Effector CD4-positive, alpha-beta T cell (primary cell): Measurements from ENCODE around the gene CLDN5.
"Not testable (repeated sequence)": the region's sequence is repeated elsewhere in the genome, so short reads cannot be mapped to it uniquely, and the experiment has no call there.

Experiments used
- DNase-seq: peaks from one replicate; pipeline ENCODE4 v3.0.0-alpha.2; 2020

Gene CLDN5

DNA sequence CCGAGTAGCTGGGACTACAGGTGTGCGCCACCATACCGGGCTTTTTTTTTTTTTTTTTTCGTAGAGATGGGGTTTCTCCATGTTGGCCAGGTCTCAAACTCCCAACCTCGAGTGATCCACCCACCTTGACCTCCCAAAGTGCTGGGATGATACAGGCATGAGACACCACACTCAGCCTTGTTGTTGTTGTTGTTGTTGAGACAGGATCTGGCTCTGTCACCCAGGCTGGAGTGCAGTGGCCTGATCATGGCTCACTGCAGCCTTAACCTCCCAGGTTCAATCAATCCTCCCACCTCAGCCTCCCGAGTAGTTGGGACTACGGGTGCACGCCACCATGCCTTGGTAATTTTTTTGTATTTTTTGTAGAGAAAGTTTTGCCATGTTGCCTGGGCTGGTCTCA is 23.4 kb upstream of the CLDN5 start:
- no peak for DNase-seq

DNA sequence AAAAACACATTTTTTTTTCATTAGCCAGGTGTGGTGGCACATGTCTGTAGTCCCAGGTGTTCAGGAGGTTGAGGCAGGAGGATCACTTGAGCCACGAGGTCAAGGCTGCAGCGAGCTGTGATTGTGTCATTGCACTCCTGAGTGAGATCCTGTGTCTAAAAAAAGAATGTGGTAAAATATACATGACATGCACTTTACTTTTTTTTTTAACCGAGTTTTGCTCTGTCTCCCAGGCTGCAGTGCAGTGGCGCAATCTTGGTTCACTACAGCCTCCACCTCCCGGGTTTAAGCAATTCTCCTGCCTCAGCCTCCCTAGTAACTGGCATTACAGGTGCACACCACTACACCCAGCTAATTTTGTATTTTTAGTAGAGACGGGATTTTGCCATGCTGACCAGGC is 22.5 kb upstream of the CLDN5 start:
- no peak for DNase-seq

DNA sequence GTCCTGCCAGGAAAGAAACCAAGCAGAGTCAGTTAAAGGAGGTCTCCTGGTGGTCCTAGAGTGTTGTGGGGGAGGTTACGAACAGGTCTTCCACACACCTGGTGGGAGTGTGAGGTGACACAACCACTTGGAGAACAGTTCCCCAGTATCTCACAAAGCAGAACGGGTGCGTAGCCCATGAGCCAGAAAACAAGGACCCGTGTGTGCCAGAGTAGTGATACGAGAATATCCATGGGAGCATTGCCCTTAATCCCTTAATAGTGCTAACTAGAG is 21.7 kb upstream of the CLDN5 start:
- DNase-seq: no peak

DNA sequence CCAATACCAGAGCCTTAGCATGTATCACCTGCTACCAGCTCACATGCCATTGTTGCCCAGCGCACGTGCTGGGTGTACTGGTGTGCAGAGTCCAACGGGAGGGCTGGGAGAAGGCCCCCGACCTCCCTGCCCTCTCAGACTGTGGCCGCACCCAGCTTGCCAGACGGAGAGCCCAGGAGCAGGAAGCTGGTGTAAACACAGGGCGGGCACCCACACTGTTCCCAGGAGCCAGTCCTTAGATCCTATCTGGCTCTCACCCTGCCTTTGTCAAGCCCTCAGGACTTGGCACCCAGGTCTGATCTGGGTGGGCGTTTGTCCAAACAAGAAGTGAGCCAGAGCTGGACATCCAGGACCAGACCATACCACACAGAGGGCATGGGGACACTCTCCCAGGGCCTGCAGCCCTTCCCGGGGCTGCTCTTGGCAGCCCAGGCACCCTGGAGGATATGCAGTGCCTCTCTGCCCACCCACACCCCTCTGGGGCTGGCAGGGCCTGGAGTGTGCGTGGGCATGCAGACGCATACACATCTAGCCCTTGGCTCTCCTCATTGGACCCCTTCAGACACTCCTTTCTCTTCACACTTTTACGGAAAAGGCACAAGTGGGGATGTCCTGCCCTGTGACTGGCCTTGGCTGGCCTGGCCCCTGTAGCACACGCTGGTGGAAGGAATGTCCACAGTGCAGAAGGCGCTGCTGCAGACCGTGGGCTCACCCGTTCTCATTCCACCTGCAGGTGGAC is 19.9 kb upstream of the CLDN5 start:
- no peak for DNase-seq

DNA sequence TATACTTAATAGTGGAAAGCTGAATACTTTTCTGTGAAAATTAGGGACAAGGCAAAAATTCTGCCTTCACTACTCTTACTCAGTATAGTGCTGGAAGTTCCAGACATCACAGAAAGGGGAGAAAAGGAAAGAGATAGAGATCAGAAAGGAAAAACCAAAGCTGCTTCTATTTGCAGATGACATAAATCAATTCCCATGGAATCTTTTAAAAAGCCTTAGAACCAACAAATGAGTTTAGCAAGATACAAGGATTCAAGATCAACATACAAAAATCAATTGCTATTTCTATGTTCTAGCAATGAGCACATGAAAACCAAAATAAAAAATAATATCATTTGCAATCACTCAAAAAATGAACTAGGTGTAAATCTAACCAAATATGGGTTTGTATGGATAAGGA is 16.2 kb upstream of the CLDN5 start:
- DNase-seq: no peak

DNA sequence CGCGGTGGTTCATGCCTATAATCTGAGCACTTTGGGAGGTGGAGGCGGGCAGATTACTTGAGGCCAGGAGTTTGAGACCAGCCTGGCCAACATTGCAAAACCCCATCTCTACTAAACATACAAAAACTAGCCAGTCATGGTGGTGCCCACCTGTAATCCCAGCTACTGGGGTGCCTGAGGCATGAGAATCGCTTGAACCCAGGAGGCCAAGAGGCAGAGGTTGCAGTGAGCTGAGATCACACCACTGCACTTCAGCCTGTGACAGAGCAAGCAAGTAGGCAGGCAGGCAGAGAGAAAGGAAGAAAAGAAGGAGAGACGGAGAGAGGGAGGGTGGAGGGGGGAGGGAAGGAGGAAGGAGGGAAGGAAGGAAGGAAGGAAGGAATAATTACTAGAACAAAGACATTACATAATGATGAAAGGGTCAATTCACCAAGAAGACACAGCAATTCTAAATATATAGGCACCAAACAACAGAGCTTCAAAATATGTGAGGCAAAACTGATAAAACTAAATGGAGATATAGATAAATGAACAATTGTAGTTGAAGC is 13.8 kb upstream of the CLDN5 start:
- no peak for DNase-seq

DNA sequence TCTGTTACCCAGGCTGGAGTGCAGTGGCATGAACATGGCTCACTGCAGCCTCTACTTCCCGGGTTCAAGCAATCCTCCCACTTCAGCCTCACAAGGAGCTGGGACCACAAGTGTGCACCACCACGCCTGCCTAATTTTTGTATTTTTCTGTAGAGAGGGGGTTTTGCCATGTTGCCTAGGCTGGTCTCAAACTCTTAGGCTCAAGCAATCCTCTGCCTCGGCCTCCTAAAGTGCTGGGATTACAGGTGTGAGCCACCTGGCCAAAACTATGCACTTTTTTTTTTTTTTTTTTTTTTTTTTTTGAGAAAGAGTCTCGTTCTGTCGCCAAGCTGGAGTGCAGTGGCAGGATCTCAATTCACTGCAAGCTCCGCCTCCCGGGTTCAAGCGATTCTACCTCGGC is 12.4 kb upstream of the CLDN5 start:
- DNase-seq: no peak

DNA sequence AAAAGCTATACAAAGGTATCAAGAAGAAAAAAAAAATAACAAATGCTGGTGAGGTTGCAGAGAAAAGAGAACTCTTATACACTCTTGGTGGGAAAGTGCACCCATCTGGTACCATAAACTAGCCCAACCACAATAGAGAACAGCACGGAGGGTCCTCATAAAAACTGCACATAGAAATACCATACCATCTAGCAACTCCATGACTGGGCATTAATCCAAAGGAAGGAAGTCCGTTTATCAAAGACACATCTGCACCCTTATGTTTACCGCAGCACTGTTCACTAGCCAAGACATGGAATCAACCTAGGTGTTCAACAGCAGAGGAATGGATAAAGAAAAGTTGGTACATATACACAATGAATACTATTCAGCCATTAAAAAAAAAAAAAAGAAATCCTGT is 10.8 kb upstream of the CLDN5 start:
- DNase-seq: no peak

DNA sequence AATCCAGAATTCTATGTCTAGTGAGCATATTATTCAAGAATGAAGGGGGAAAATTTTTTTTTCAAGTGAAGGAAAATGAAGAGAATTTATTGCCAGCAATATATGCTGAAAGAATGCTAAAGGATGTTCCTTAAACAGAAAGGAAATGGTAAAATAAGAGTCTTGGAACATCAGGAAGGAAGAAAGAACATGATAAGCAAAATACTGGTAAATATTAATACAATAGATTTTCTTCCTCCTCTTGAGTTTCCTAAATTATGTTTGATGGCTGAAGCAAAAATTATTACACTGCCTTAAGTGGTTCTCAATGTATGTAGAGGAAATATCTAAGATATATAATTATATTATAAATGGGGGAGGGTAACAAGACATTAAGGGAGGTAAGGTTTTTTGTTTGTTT is 9.6 kb upstream of the CLDN5 start:
- no peak for DNase-seq

DNA sequence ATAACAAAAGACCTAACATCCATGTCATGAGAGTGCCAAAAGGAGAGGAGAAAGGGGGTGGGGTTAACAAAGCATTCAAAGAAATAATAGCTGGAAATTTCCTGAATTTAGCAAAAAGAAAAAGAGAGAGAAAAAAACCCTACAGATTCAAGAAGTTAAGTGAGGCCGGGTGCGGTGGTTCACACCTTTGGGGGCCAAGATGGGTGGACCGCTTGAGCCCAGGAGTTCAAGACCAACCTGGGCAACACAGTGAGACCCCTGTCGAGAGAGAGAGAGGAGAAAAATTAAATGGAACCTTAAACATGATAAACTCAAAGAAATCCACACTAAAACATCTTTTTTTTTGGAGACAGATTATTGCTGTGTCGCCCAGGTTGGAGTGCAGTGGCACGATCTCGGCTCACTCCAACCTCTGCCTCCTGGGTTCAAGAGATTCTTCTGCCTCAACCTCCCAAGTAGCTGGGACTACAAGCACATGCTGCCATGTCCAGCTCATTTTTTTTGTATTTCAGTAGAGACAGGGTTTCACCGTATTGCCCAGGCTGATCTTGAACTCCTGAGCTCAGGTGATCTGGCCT is 8.9 kb upstream of the CLDN5 start:
- DNase-seq: no peak

DNA sequence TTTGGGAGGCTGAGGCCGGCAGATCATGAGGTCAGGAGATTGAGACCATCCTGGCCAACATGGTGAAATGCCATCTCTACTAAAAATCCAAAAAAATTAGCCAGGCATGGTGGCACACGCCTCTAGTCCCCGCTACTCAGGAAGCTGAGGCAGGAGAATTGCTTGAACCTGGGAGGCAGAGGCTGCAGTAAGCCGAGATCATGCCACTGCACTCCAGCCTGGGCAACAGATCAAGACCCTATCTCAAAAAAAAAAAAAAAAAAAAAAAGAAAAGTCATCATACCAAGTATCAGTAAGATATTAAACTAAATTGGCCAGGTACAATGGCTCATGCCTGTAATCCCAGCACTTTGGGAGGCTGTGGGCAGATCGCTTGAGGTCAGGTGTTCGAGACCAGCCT is 7.1 kb upstream of the CLDN5 start:
- not testable (repeated sequence) for DNase-seq

DNA sequence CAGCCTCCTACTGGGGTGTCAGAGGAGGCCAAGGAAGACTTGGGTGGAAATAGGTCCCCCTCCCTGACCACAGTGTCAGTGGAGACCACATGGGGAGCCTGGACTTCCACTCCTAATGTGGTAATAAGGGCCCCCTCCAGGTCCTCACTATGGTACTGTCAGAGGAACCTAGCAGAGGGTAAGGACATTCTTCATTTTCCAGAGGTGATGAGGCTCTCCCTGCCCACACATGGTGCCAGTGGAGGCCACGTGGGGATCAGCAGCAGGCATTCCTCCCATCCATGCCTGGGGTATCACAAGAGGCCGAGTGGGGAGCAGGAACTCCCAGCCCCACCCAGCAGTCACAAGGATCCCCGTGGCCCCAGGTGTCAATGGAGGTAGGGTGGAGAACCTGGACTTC is 6.5 kb upstream of the CLDN5 start:
- no peak for DNase-seq

DNA sequence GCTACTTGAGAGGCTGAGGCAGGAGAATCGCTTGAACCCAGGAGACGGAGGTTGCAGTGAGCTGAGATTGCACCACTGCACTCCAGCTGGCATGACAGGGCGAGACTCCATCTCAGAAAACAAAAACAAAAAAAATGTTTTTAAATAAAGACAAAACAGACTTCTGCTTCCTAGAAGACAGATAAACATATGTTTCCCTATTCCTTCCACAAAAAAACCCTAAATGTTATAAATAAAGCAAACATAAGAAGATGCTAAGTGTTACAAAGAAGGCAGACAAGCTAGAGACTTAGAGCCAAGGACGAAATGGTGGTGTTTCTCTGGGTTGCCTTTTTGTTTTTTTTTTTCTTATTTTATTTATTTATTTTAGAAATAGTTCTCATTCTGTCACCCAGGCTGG is 5.6 kb upstream of the CLDN5 start:
- no peak for DNase-seq

DNA sequence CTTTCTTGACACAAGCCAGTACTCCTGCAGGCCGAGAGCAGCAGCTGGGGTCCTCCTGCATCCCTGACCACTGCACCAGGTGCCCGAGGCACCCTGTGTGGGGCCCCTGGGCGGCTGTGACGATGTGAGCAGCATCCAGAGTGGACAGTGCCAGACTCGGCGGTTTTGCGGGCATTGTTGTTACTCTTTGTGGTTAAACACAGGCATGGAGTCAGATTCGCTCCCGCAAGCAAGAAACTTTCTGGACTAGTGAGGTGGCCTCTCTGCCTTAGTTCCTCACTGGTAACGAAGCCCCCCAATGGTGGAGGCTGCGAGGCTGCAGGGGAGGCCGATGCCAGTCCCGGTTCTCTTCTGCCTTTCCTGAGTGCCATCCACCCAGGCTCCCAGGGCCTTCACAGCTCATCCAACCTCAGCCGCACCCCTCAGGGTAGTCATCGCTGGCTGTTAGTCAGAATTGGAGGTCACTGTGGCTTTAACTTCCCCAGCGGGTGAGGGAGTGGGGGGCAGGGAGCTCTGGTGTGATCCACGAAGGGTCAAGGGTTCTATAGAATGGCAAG is 3.7 kb upstream of the CLDN5 start:
- DNase-seq: no peak

DNA sequence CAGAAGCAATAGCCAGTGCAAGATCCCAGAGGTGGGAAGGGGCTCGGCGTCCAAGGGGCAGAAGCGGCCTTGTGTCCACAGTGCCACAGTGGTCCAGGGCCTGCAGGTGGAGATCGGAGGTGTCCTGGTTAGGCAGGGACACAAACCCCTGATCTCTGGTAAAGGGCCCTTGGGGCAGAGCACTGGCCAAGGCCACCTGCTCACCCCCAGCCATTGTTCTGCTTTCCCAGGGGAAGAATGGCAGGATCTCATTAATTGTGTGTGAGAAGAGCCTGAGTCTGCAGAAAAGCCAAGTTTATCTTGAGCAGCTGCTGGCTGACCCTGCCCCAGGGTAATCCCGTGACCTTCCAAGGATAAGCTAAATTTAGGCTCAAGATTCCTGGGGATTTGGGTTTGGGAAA is 3.1 kb upstream of the CLDN5 start:
- DNase-seq: no peak

DNA sequence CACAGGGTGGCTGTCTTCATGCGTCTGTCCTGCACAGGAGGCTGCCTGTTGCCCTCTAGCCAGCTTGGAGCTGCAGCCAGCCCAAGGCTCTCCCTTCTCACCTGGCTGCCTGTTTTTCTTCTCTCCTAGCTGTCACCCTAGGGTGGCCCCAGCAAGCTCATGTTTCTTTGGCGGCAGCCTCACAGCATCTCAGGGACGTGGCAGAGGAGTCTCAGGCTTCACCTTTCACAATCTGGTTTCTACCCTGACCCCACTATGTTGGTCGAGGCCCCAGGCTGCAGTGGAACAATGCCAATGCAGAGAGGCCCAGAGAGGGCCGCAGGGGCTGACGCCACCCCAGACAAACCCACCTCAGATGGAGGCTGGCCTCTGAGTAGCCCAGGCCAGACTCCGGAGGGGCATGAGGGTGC is 2.5 kb upstream of the CLDN5 start:
- no peak for DNase-seq

DNA sequence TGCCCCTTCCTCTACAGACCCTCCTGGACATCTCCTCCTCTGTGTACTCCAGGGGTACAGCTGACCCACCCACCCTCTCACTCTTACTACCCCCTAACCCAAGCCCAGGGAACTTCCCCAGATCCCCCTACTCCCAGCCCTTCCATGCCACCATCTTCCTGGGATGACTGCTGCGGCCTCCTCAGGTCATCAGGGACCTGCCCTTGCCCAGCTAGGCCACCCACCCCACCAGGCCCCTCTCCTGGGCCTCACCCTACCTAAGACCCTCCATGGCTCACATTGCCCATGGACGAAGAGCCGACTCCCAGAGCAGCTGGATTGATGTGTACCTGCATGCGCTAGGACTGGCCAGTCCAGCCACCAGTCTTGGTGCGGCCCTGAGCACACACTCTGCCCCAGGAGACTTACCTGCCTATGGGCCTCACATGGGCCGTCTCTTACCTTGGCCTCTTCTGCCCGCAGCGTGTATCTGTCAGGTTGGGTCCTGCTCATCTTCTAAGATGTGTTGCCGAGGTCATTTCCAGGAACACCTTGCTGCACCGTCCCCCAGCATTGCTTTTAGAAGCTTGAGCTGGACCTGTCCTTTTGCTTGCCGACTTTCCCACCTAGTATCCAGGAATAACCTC is 2.0 kb upstream of the CLDN5 start:
- no peak for DNase-seq

DNA sequence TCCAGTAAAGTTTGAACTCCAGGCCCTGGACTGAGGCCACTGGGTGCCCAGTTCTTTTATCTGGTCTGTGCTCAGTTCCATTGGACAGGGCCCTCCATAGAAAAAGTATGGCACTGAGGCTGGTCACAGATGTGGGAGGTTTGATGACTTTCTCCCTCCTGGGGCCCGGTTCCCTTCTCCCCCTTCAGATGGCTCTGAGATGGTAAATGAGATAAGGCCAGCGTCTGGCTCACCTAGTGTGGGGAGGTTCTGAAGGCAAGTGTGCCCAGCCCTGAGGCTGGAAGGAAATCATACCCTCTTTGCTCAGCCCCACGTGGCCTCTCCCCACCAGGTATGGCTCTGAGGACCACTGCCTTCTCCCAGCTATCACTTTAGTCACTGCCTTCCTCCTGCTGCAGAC is 1.5 kb upstream of the CLDN5 start:
- DNase-seq: no peak

DNA sequence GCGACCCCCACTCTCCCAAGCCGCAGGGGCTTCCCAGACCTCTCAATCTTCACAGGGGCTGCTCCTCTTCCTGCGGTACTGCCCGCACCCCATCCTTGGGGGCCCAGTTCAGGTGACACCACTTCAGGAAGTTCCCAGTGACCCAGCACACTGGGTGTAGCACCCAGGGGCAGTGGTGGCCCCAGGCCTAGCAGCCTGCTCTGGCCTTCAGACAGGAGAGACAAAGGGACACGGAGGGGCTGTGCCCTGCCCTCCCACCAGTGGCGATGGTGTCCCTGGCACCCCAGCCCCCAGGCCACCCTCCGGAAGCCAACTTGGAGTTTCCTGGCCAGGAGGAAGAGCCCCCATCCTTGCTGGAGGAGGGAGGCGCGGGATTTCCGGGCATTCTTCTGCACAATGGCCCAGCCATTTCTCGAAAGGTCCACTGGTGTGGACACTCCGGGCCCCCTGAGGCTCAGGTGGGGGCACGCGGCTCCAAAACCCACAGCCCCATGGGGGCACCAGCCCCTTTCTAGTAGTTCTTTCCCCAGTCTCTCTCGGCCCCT is 978 bp upstream of the CLDN5 start:
- no peak for DNase-seq

DNA sequence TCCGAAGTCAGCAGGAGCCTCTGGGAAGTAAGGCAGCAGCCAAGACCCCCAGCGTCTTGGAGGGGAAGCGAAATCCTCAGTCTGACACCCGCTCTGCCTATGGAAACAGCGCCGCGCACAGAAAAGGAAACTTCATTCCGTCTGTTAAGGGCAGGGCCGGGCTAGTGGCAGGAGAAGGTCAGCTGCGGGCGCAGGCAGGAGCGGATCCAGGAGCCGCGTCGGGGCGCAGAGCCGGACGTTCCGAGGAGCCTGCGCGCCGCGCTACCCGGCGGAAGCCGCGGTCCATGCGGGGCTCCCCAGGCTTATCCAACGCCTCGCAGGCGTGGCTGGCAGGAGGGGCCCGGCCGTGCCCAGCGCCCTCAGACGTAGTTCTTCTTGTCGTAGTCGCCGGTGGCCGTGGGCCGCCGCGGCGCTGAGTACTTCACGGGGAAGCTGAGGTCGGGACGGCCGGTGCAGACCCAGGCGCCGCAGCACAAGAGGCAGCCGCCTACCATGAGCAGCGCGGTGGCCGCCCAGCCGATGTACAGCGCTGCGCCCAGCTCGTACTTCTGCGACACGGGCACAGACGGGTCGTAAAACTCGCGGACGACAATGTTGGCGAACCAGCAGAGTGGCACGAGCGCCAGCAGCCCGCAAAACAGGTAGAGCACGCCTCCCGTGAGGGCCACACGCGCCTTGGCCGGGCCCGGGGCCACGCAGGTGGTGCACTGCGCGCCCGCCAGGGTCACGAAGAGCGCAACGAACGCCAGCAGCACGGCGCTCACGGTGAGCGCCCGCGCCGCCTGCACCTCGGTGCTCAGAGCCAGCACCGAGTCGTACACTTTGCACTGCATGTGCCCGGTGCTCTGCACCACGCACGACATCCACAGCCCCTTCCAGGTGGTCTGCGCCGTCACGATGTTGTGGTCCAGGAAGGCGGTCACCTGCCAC is 705 bp downstream of the CLDN5 start:
- DNase-seq: no peak

DNA sequence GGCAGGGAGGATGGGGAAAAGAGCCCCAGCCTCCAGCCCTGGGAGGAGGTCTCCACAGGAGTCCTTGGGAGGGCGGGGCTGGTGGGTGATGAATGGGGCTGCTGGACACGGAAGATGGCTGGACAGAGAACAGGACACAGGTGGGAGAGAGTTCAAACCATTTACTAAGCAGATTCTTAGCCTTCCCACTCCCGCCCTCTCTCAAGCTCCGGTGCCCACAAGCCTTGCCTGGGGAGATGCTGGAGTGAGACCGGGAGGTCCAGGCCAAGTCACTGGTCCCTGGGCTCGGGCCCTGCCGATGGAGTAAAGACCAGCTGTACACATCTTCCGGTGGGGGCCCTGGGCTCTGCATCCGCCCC is 1.4 kb downstream of the CLDN5 start:
- DNase-seq: no peak

DNA sequence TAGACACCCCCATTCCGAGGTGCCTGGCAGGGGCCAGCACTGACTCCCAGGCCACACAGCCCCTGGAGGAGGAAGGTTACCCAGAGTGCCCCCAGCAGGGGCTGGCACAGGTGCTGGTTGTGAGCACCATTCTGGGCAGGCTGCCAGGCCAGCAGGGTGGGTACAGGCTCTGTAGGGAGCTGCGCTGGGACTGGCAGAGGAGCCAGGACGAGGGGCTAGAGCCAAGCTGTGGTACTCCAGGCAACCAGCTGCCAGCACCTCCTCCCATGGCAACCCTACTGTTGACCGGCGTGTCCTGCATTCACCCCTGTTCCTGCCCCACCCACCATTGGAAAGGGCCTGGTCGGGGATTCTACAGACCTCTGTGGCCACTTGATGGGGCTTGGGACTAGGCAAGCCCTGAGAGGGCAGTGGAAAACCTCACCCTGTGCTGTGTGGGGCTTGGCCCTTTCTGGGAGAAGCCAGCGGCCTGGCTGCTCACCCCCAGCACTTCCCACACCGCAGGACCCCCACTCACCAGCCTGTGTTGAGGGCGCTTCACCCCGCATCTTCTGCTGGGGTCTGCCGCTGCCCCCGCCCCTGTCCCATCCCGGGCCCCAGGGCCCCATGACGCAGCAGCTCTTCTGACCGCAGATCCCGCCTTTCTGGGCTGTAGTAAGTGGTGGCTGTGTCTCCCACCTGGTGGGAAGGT is 1.9 kb downstream of the CLDN5 start:
- DNase-seq: no peak
